Left renal pelvis (tissue), 4 donors: ENCODE data around the gene RAB3C. TPM values are rescaled to one million over a fixed set of nuclear protein-coding genes. Genes with fewer than 3 reads are reported as not detected.

ENCODE experiments used
- DNase-seq, 4 donors: peaks; one replicate each; pipeline ENCODE4 v3.0.0-alpha.2; 2013; ENCODE audit warnings: low read depth in 4 of 4, low spot score in 3 of 4
- polyA plus RNA-seq, 4 donors: library from polyadenylated mRNA; unstranded; fragments of 120-200 nt; gene quantifications; one replicate each; pipeline ENCODE4 v1.2.1, GENCODE V29; 2013; ENCODE audit not compliant: insufficient read length in 4 of 4

Gene RAB3C
- polyA plus RNA-seq, 4 donors, result 1.1 to 2.3 (median 2.0) TPM

DNA sequence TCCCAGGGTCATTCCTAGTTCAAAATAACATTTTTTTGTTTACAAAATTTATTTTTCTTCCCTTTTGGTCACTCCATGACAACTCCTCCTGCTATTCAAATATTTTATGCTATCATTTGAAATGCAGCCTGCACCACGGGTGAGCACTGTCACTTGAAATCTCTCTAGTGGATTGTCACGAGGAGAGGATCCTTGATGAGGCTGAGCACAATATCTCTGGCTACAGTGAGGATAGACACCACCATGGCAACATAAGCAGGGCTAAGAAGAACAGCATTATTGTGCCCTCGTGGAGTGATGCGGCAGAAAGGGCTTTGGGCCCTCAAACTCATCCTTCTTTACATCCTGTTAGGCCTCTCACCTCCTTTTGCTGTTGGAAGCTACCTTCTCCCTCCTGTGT, 321.9 kb downstream of the RAB3C start:
- no peak for DNase-seq

- no peak for DNase-seq
Measured at GRCh38 chr5:58905944-58906343, 323.1 kb downstream of the RAB3C start.

Other genes with a start within 250 kb of the RAB3C start
- gene PLK2, start 123.0 kb upstream of the RAB3C start, polyA plus RNA-seq, result 100 to 1,000 TPM in 3 of 4 donors, 10 to 100 TPM in 1; 83.3 to 269 (median 163) TPM
- gene GAPT, start 91.6 kb upstream of the RAB3C start, polyA plus RNA-seq, result 1 to 10 TPM in 3 of 4 donors, under 1 TPM in 1; 0.93 to 1.4 (median 1.2) TPM